GM19099 (cell line): ENCODE data around the gene ARL6.

ENCODE experiments used
- POLR2A ChIP-seq: IDR thresholded peaks from 3 replicates; pipeline ENCODE4 v1.6.1; 2011; ENCODE audit warnings: low read depth; ENCODE audit not compliant: insufficient read length; ENCODE audit errors: extremely low read depth

ARL6 gene

DNA sequence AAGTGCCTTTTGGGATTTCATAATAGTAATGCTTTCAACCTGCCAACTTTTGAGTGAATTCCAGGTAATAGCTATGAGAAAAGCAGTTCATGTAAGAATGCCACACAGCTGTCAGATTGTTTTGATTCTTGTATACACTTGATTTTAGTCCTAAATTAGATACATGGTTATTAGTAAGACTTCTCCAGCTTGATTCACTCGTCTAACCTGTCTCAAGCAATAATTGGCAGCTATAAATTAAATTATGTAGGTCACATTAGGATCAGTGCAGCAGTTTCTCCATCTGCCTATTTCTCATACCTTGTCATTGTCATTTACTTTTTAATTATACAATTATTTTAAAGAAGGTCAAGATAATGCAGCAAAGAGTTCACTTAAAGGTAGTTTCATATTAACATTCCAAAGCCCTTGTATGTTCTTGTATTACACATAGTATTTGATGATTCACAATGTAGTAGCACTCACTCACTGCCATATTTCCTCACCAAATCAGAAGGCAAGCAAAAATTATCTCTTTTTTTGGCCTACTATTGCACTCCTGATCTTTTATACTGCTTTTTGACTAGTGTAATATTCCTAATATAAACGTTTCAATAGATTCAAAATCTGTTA is 46.3 kb downstream of the ARL6 start:
- no peak for TF ChIP-seq POLR2A

DNA sequence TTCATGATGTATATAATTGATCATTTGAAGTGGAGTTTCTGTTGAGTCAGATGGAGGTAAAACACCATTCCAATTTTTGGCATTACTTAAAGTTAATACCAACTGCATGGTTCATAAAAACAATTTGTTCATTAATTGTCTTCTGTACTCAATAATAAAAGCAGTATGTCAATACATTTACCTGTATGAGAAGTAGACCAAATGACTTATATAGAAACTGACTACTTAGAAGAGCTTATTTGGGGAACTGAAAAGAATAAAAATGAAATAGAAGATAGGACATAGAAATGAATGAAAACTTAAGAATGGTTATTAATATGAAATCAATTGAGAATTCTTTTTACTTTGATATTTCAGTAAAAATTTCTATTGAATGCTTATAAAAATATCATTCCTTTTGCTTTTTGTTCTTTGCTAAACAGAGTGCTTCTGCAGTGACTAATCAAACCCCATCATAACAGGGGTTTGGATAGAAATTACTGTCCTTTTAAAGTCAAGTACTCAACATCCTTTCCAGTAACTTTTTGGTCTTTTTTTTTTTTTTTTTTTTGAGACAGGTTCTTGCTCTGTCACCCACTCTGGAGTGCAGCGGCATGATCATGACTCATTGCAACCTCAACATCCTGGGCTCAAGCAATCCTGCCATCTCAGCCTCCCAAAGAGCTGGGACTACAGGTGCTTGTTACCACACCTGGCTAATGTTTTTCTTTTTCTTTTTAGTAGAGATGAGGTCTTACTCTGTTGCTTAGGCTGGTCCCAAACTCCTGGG is 50.8 kb downstream of the ARL6 start:
- TF ChIP-seq POLR2A = no peak

DNA sequence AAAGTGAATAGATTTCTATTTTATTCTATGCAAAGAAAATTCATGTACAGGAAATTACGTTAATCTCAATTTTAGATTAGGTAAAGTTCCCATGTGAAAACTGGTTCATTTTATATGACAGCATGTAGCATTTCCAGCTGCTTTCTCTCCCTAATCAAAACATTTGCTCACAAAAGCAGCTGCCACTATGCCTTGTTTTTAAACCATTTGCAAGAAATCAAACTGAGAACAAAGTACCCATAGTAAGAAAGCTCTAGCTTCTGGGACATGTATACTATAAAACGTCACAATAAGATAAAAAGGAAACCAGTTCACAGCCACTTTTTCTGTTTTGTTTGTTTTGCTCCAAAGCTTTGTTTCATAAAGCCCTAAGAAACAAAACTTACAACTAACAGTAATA is 52.3 kb downstream of the ARL6 start:
- no peak for TF ChIP-seq POLR2A

DNA sequence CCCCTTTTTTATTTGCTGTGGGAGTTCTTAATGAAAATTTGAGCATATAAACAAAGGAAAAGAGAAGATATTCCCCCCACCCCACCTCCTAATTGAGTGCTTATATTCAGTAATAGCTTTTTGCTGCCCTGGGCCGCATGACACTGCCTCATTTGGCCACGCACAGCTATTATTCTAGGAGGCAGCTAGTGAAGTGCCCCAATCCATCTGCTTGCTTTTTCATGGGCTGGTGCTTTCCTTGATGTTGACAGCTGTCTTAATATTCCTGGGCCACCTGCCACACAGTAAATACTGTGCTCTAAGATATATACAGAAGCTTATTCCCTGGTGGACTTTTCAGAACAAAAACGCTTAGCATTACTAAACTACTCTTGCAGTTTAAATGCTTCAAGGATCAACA is 53.4 kb downstream of the ARL6 start:
- no peak for TF ChIP-seq POLR2A

DNA sequence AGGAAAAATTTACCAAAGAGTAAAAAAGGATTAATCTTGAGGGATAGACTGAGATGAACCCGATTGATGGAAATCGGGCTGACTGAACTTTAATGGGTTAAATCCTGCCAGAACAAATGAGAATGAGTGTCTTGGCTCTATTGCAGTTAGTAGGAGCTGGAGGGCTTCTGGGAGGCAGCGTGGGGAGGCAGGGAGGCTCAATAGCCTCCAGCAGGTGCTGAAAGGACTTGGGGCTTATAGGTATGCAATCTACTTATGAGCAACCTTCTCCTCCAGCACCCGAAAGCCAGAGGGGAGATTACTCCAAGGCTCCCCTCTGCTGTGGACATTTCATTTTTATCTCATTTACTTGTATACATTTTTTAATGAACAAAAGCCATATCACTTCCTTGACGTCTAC is 56.2 kb downstream of the ARL6 start:
- TF ChIP-seq POLR2A = no peak

DNA sequence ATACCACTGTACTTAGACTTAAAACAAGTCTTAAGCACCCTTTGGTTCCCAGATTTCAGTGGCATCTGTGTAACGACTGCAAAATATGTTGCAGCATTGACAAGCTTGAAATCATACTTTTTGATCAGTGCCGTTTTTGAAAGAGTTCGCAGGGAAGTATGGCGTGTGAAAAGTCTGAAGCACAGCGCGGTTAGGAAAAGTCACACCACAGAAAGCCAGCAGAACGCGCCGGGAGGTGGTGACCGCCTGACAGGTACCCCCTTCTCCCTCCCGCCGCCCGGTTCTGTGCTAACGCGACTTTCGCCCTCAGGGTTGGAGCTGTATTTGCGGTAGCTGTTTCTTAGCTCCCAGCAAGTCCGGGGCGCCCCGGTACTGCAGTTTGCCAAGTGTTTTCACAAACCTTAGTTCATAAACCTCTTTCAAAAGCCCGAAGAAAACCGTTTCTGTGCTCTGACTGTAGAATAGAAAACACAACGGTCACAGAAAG is 56.8 kb downstream of the ARL6 start:
- no peak for TF ChIP-seq POLR2A

DNA sequence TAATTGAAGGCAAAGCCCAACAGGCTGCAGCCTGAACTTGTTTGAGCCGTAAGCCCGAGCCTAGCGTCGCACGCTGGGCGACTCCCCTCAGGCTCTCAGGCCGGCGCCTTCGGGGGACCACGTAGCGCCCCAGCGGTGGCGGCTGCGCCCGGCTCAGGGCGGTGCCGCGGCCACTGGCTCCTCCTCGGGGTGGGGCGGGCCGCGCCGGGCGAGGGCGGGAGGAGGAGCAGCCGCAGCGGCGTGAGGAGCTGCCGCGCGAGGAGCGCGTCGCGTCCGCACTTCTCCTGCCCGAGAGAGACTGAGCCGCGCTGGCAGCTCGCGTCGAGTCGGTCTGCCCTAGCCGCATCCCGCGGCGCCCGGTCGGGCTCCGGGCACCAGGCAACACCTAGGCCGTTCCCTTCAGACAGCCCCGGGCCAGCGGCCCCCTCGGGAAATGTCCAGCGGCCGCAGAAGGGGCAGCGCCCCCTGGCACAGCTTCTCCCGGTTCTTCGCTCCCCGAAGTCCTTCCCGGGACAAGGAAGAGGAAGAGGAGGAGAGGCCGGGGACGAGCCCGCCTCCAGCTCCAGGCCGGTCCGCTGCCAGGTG is 57.3 kb downstream of the ARL6 start, which contains the start of gene CRYBG3:
CRYBG3 (plus strand) TSS at position 238 of the 585 bp plus-strand sequence; CDS start at position 434, 196 bp downstream.
- peak; percentile 72 for TF ChIP-seq POLR2A

DNA sequence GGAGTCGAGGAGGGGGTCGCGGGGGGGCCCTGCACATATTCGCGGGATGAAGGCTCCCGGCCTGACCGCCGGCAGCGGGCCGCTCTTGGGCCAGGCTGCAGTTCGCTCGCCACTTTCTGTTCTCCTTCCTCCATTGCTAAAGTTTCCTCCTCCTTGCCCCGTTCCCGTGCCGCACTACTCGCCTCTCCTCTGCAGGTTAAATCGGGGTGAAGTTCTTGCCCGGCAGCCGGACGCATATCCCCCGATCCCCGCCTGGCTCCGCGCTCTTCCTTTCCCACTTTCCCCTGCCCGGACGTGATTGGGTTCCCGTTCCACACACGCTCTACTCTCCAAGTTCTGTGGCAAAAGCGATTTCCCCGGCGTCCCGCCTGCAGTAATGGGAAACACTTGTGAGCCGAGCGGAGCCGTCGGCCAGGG is 57.8 kb downstream of the ARL6 start:
- no peak for TF ChIP-seq POLR2A

DNA sequence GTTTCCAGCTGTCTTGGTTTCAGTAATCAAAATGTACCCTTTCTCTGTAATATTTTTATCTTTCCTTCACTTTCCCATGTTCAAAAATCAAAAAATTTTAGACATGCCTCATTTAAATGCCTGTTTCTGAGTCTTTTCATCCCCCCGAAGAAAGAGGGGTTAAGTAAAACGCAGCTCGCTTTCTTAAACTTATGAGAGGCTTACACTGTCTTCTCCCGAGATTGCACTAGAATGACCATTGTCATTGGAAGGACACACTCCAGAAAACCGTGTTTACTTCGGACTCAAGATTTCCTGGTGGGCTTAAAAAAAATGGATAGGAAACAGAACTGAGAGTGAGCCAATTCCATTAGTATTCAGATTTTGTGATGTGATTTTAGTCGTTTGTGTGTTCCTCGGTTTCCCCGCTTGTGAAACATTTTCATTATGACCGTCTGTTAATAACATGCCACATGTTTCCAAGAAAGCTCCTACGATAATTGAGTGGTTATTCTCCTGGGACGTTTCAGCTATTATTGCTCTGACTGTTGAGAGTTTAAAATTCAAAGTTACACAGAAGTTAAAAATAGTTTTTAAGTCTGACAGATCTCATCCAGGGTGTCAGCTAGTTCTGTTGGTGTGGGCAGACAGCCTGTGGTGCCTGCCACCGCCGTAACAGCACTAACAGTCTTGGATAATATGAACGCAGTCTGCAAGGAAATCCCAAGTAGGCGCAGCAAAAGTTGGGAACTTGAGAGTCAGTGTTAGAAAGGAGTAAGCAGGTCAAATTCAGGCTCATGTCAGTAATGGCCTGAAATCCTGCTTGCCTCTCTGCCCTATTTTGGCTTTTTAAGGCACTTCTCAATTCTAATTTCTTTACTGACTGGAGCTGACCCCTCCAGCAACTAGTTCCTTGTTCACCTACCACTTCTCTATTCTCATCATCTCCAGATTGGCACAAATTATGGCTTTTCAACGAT is 58.8 kb downstream of the ARL6 start:
- TF ChIP-seq POLR2A = no peak

DNA sequence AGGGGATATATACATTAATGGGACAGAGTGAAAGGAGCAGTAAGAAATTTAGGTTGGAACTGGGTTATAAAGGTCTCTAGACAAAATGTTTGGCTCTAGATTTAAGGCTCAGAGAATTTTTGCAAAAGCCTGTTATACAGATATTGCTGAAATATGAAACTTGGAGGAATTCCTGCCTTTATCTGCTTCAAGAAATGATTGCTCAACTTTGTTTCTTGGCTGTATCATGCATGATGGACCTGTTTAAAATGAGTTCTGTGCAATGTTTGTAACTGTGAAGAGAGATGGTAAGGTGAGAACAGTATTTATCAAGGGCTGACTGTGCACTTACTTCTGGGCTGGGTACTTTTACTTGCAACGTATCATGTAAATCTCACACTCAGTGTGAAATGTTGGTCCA is 60.5 kb downstream of the ARL6 start:
- no peak for TF ChIP-seq POLR2A

DNA sequence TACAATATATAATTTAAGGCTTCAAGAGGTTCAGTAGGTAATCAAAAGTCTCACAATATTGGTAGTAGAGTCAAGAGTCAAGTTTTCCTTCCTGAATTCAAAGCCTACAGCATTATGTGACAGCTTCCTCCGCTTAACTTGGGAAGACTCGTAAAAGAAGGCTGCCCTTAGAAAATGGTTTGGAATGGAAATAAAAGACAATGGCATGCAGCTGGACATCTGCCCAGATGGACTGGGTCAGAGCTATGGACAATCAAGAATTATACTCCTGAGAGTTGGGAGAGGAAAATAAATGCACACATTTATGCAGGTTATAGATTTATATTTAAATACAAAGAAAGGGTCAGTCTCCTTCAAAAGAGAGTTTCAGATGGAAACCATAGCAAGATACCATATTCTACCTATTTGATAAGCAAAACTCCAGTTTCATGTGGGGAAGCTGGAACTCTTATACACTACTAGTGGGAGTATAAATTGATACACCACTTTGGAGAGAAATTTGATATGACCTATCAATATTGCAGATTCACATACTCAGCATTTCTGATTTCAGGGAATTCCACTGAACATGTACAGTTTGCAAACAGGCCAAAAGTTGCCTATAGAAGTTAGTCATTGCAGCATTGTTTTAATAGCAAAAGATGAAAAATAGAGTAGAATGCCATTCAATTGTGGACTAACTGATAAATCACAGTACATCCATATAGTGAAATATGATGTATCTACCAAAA is 63.3 kb downstream of the ARL6 start:
- no peak for TF ChIP-seq POLR2A

DNA sequence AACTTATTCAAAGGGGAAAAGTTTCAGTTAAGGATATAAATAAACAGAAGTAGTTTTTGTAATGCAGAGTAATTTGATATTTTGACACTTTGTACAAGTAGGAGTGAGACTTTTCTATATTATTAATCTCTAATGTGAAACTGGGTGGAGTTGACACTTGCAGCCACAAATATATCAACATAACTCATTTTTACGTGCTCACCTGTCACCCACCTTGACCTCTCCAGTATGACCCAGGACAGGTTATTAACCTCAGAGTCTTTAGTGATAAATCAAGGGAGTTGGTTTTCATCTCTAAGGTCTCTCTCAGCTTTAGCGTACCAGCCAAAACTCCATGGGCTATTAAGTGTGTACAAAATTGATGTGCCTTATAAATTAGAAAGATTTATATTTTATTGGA is 64.6 kb downstream of the ARL6 start:
- no peak for TF ChIP-seq POLR2A

DNA sequence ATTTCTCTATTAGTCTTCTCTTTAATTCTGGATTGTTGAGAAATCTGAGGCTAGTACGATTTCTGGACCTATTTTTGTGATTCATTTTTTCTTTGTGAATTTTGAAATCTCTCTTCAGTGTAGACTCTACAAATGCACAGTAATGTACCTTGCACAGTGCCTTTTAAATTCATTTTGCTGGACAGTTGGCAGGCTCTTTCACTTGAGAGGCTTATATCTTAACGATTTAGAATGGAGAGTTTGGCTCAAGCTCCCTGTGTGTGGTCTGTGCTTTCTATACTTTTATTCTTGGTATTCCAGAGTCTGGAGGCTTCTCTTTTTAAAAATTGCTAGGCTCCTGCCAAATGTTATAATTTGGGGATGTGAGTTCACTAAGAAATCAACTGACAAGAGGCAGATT is 66.1 kb downstream of the ARL6 start:
- TF ChIP-seq POLR2A = no peak

DNA sequence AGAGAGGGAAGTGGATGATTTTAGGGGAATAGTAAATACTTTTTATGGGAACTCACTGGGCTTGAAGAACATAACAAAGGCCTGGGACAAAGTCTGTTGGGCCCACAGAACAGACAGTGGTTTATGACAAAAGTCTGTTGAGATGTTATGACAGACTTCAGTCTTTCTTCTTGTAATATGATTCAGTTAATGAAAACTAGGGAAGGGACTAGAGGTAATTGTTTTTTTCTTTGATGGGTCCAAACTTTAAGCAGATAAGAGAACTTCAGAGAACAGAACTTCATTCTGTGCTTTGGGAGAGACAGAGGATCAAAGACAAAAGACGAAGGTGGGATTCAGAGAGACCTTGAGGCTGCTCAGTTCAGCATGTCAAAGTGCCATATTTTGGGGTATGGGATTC is 66.6 kb downstream of the ARL6 start:
- TF ChIP-seq POLR2A = no peak

DNA sequence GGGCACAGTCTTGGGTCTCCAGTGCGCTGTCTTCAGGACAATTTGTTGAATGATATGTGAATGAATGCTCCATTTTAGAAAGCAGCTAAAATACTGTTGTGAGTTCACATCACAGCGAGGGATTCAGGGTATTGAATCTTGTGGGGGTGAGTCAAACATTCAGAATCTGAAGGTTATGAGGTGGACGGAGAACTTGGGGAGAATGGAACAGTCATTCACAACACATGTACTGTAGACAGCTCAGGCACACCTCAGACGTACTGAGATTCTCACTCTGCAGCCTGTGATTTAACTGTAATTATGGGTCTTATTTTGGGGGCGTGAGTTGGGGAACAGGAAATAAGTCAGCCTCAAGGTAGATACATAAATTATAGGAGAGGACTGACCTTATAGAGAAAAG is 71.2 kb downstream of the ARL6 start:
- TF ChIP-seq POLR2A = no peak

DNA sequence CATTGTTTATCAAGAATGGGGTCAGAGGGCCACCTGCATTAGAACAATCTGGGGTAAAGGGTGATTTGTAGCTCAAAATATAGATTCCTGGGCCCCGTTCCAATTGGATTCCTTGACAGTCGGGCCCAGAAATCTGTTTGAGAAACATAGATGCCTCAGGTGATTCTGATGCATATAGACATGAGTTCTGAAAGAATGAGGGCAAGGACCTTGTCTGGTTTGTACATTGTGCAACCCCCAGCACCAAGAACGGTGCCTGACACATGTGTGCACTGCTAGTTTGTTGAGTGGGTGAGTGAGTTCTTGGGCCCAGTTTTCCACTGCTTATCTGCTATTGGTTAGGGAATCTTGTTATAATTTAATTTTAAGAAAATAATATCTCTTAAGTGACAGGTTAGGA is 73.8 kb downstream of the ARL6 start:
- no peak for TF ChIP-seq POLR2A
